ENCODE data around the gene C1QB.

- TF ChIP-seq CTCF (IDR thresholded peaks at IDR 0.05), result no peak
- no peak for TF ChIP-seq EP300 (IDR thresholded peaks at IDR 0.05)
- no peak for TF ChIP-seq POLR2AphosphoS5 (IDR thresholded peaks at IDR 0.05)
- no peak for TF ChIP-seq POLR2A (IDR thresholded peaks at IDR 0.05)
Measured at GRCh38 chr1:22633697-22634463, 19.2 kb upstream of the C1QB start.

Measured in sigmoid colon (tissue), 4 donors.